ENCODE results near the gene PKM.

GRCh38 chr15:72269739-72270138, 38.7 kb upstream of the PKM start:
- no peak for TF ChIP-seq GATA2 (IDR thresholded peaks at IDR 0.05; ENCODE audit: low read depth, low read length)
- no peak for TF ChIP-seq GATA3 (IDR thresholded peaks at IDR 0.05; ENCODE audit: low read depth, low read length)
